H7 (cell line): Measurements from ENCODE around the gene MPP2. TPM values are rescaled to one million over a fixed set of nuclear protein-coding genes. Genes with fewer than 3 reads are reported as not detected.
"Not testable (repeated sequence)": the region's sequence is repeated elsewhere in the genome, so short reads cannot be mapped to it uniquely, and the experiment has no call there.

Source experiments
- DNase-seq: peaks from one replicate; pipeline ENCODE4 v3.0.0; 2012
- H3K27me3 ChIP-seq: 2 replicates; pipeline ENCODE4 v1.6.0; 2011; ENCODE audit warnings: mild to moderate bottlenecking, low read length; ENCODE audit not compliant: control insufficient read depth, insufficient read depth
- H3K36me3 ChIP-seq: replicated peaks from 2 replicates; pipeline ENCODE4 v1.5.1; 2011; ENCODE audit warnings: low read length; ENCODE audit not compliant: control insufficient read depth, insufficient read depth
- H3K4me3 ChIP-seq: 2 replicates; pipeline ENCODE4 v1.5.1; 2011; ENCODE audit warnings: low read depth, mild to moderate bottlenecking, control low read depth, low read length, moderate library complexity; ENCODE audit not compliant: insufficient read depth
- total RNA-seq: library from RNA; depleted of rRNA; stranded (reverse); fragments of >200 nt; shearing (Covaris generic); gene quantifications from 2 replicates; pipeline ENCODE4 v1.2.3, GENCODE V29; 2014

MPP2 gene
- total RNA-seq, 1 experiment from 2014 or later, result 9.0 TPM

GRCh38 chr17:43880420-43880991, 26.8 kb downstream of the MPP2 start:
- H3K4me3 ChIP-seq, result no peak overlapping the region
- no peaks in the 10 kb centered on the region for H3K27me3 ChIP-seq
- DNase-seq, result peak; percentile 93
- peaks cover 1% of the 10 kb centered on the region for H3K36me3 ChIP-seq

GRCh38 chr17:43879723-43880419, 27.5 kb downstream of the MPP2 start:
- Histone ChIP-seq H3K27me3 (no peaks in the 10 kb centered on the region), H3K4me3 (no peak overlapping the region), H3K36me3 (peaks cover 1% of the 10 kb centered on the region)
- peak; percentile 21 for DNase-seq

GRCh38 chr17:43878260-43879175, 28.8 kb downstream of the MPP2 start:
- no peak overlapping the region for H3K4me3 ChIP-seq
- H3K27me3 ChIP-seq, result no peaks in the 10 kb centered on the region
- H3K36me3 ChIP-seq, result peaks cover 1% of the 10 kb centered on the region
- peak; percentile 96 for DNase-seq

GRCh38 chr17:43877451-43878155, 29.7 kb downstream of the MPP2 start:
- Histone ChIP-seq H3K27me3 (no peaks in the 10 kb centered on the region), H3K36me3 (peaks cover 1% of the 10 kb centered on the region), H3K4me3 (no peak overlapping the region)
- DNase-seq, result peak; percentile 22

GRCh38 chr17:43877031-43877430, 30.3 kb downstream of the MPP2 start:
- no peak overlapping the region for H3K4me3 ChIP-seq
- no peaks in the 10 kb centered on the region for H3K27me3 ChIP-seq
- H3K36me3 ChIP-seq, result peaks cover 1% of the 10 kb centered on the region
- DNase-seq, result peak; percentile 44

GRCh38 chr17:43875476-43876147, 31.7 kb downstream of the MPP2 start:
- H3K4me3 ChIP-seq, result no peak overlapping the region
- no peaks in the 10 kb centered on the region for H3K27me3 ChIP-seq
- DNase-seq, result peak; percentile 8
- peaks cover 1% of the 10 kb centered on the region for H3K36me3 ChIP-seq

- Histone ChIP-seq H3K4me3 (no peak overlapping the region), H3K36me3 (peaks cover 1% of the 10 kb centered on the region), H3K27me3 (no peaks in the 10 kb centered on the region)
- DNase-seq, result no peak
Measured at GRCh38 chr17:43874293-43874692, 33.0 kb downstream of the MPP2 start.

- no peak for DNase-seq
- H3K4me3 ChIP-seq, result no peak overlapping the region
- H3K27me3 ChIP-seq, result no peaks in the 10 kb centered on the region
- peaks cover 1% of the 10 kb centered on the region for H3K36me3 ChIP-seq
Measured at GRCh38 chr17:43873815-43874214, 33.5 kb downstream of the MPP2 start.

GRCh38 chr17:43873091-43873490, 34.2 kb downstream of the MPP2 start:
- Histone ChIP-seq H3K4me3 (no peak overlapping the region), H3K36me3 (peaks cover 1% of the 10 kb centered on the region), H3K27me3 (no peaks in the 10 kb centered on the region)
- DNase-seq, result peak; percentile 62

- peak; percentile 7 for DNase-seq
- Histone ChIP-seq H3K4me3 (no peak overlapping the region), H3K36me3 (no peaks in the 10 kb centered on the region), H3K27me3 (no peaks in the 10 kb centered on the region)
Measured at GRCh38 chr17:43871946-43872690, 35.2 kb downstream of the MPP2 start.

- not testable (repeated sequence) for H3K36me3 ChIP-seq, DNase-seq, H3K4me3 ChIP-seq, H3K27me3 ChIP-seq
Measured at GRCh38 chr17:43869031-43869430, 38.3 kb downstream of the MPP2 start.

- Histone ChIP-seq H3K4me3 (no peak overlapping the region), H3K36me3 (no peaks in the 10 kb centered on the region), H3K27me3 (no peaks in the 10 kb centered on the region)
- peak; percentile 2 for DNase-seq
Measured at GRCh38 chr17:43868226-43868994, 38.9 kb downstream of the MPP2 start.
